ENCODE data around the gene SEPHS1.

SEPHS1 gene

DNA sequence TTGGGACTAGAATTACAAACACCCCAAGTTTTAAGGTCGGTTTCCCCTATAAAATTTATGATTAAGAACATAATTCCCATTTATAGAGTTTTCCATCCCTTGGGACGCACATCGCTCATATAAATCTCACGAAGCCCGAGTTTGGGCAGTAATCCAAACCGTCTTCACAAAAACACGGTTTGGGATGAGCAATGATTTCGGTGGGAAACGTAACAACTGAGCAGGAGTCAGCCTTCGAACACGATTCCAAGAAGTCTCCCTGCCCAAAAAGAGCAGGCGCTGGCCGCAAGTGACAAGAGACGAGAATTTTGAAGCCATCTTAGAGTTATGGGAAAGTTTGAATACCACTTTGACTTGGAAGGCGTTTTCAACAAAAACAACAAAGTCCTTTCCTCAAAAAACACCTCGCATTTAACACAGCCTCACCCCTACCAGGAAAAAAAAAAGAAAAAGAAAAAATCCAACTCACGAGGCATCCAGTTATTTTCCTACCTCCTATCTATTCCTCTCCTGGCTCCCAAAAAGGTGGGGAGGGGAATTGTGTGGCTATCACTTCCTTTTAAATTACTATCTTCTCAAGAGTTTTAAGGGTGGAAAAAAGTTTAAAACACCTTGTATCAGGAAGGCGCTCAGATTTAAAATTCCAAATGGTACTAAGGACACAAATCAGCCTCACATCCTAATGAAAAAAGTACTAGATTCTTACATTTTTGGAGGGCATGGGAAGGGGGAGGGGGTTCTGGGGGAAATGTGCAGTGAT is 1.6 kb downstream of the SEPHS1 start:
- peak; percentile 23 for DNase-seq (ENCODE audit: low spot score)
- TF ChIP-seq, protein P1, sequence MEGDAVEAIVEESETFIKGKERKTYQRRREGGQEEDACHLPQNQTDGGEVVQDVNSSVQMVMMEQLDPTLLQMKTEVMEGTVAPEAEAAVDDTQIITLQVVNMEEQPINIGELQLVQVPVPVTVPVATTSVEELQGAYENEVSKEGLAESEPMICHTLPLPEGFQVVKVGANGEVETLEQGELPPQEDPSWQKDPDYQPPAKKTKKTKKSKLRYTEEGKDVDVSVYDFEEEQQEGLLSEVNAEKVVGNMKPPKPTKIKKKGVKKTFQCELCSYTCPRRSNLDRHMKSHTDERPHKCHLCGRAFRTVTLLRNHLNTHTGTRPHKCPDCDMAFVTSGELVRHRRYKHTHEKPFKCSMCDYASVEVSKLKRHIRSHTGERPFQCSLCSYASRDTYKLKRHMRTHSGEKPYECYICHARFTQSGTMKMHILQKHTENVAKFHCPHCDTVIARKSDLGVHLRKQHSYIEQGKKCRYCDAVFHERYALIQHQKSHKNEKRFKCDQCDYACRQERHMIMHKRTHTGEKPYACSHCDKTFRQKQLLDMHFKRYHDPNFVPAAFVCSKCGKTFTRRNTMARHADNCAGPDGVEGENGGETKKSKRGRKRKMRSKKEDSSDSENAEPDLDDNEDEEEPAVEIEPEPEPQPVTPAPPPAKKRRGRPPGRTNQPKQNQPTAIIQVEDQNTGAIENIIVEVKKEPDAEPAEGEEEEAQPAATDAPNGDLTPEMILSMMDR (IDR thresholded peaks at IDR 0.05; ENCODE audit: extremely low read depth, missing control alignments) = no peak

DNA sequence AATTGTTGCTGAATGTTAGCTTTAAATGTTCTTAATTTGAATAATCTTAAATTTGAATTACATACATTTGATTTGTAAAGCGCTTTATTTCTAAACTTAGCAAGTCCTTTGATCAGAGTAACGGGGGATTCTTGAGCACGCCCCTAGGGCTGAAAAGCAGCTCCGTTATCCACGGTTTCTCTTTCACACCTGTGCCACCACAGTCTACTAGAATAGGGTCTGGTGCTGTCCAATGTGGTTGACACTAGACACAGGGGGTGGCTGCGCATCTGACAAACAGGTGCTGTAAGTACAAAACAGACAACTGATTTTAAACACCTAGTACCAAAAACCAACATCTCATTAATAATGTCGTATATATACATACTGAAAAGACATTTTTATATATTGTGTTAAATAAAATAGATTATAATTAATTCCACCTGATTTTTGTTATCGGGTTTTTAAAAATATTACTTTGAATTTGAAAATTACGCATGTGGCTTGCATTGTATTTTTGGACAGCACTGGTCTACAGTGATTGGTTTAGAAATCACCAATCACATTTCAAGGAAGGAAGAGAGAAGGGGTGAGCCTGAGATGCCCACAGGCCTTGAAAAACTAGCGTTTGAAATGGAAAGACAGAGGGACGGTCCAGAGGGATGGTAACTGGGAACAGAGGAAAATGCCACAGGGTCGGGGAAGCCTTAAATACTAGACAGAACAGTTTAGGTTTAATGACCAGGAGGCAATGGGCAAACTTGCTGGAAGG is 7.3 kb downstream of the SEPHS1 start:
- TF ChIP-seq, protein P1 (IDR thresholded peaks at IDR 0.05; ENCODE audit: extremely low read depth, missing control alignments) = no peak
- peak; percentile 72 for DNase-seq (ENCODE audit: low spot score)

DNA sequence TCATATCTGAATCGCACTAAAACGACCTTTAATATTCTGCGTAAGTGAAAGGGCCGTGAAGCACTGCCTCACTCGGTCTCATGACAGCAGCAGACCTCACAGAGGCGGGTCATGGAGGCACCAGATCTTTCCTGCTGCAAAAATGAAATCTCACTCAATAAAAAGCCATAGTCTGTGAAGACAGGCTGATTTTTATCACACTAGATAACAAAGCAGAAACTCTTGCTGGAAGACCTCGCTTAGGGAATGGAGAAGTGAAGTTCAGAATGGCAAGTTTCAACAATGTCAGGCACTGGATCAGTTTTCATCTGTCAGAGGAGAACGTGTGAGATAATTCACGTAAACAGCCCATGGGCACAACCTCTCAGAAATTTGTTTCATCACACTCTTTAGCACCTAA is 8.0 kb downstream of the SEPHS1 start:
- DNase-seq (ENCODE audit: low spot score) = no peak
- TF ChIP-seq, protein P1 (IDR thresholded peaks at IDR 0.05; ENCODE audit: extremely low read depth, missing control alignments) = no peak

DNA sequence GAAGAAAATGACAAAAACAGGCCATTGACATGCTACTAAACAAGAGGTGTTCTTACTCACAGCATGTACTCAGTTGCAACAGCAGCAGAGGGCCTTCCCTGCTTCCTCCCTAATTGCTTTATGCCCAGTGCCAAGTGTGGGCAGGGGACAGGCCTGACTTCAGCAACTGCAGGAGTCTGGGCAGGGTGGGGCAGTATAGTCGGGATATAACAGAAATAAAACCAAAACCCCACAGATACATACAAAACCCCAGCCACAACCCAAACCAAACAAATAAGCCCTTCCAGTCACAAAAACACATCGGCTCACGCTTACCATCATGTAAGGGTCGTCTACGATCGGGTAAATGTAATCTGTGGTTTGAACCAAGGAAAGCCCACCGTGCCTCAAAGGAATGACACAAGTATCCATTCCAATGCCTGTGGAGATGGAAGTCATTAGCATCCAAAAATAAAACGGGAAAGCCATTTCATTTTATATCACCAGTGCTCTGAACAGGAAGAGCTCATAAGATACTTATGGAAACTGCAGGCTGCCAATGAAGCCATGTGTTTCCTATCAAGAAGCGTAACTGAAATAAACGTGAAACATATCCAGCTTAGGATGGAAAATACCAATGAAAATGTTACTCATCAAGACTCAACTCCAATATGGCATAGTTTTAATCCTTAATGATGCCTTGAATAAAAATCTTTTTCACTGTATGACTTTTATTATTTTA is 9.5 kb downstream of the SEPHS1 start:
- TF ChIP-seq, protein P1 (IDR thresholded peaks at IDR 0.05; ENCODE audit: extremely low read depth, missing control alignments) = no peak
- DNase-seq (ENCODE audit: low spot score) = no peak

DNA sequence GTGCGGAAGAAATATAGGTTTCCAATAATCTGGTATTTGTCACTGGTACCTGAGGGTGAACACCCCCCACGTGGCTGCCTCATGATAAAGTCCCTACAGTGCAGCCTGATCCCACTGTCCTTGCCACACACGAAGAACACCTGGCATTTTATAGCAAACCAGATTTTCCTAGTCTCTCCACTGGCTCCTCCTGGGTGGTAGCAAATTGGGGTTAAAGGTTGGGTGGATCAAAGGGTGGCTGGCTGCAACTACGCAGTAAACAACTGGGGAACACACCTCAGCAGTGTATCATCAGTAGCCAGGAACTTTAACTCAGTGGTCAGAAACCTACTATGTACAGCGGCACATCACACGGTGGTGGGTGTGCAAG is 10.3 kb downstream of the SEPHS1 start:
- TF ChIP-seq, protein P1 (IDR thresholded peaks at IDR 0.05; ENCODE audit: extremely low read depth, missing control alignments) = no peak
- DNase-seq (ENCODE audit: low spot score) = no peak

DNA sequence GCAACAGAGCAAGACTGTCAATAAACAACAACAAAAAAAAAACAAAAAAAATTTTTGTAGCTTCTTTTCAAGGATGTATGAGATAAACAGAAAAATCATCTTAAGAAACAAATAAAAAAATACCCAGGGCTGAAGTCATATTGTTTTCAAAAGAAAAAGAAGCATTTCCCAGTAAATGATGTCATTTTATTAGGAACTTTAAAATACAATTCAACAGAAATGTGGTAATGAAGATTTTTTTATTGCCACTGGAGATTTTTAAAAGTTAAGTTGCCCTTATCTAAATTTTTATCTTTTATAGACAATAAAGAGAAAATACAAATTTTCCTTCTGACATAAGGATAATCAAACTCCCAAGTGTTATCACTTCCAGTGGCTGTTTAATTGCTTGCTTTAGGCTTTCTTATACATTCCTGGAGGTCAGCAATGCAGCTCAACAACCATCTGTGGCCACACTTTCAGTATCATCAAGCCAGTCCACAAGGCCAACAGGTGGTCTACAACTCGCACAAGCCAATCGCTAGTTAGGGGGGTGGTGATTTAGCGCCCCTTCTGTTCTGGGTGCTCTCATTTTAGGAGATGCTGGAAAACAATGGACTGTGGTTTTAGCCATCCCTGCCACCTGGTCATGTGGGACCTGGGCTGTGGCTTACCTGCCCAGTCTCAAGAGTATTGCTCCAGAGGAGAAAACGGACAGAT is 10.8 kb downstream of the SEPHS1 start:
- DNase-seq (ENCODE audit: low spot score) = no peak
- TF ChIP-seq, protein P1 (IDR thresholded peaks at IDR 0.05; ENCODE audit: extremely low read depth, missing control alignments) = no peak

Measured in GM20000 (cell line).